Brain microvascular endothelial cell (primary cell): ENCODE measurements around the gene KCNH1.

ENCODE experiments used
- DNase-seq: peaks from one replicate; pipeline ENCODE4 v3.0.0-alpha.2; 2020
- H3K27ac ChIP-seq: fragments of 250-450 bp; sonication (Bioruptor Pico); 2 replicates; pipeline ENCODE4 v1.5.1; 2020; ENCODE audit warnings: mild to moderate bottlenecking, moderate library complexity
- H3K27me3 ChIP-seq: fragments of 250-450 bp; sonication (Bioruptor Pico); replicated peaks from 2 replicates; pipeline ENCODE4 v1.5.1; 2020; ENCODE audit warnings: mild to moderate bottlenecking
- H3K36me3 ChIP-seq: fragments of 250-450 bp; sonication (Bioruptor Pico); replicated peaks from 2 replicates; pipeline ENCODE4 v1.5.1; 2020; ENCODE audit warnings: mild to moderate bottlenecking
- H3K4me3 ChIP-seq: 2 replicates; pipeline ENCODE4 v1.5.1; 2011; ENCODE audit warnings: low read depth, mild to moderate bottlenecking, control low read depth, low read length, moderate library complexity
- in situ Hi-C: cut with HindIII; loops from 2 replicates; pipeline ENCODE4 v1.10.0; 2017; ENCODE audit warnings: low sequenced_read_pairs, low pct_ligation_motif_present
- TF ChIP-seq, protein P1 (sequence below): IDR thresholded peaks from 2 replicates; pipeline ENCODE4 v1.5.1; 2011; ENCODE audit warnings: low read depth, mild to moderate bottlenecking, moderate library complexity, low read length, control low read depth, inconsistent platforms; ENCODE audit errors: missing control alignments

The KCNH1 gene

DNA sequence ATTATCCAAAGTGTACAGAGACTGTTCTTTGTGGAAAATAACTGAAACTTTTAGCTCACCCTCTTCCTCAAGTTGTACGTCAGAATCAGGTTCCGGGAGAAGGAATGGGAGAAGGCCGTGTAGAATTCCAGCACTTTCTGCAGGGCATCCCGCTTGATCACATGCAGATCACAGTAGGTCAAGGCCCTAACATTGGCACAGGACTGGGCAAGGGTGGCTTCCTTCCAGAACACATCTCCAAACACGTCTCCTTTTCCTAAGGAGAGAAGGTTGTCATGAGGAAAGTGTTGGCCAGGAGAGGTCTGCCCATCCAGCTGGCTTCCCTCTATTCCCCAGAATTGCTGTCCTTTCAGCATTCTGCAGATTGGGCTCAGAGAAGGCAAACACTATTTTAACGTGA, 358.7 kb downstream of the KCNH1 start:
- DNase-seq, result no peak
- H3K27ac ChIP-seq, result no peak overlapping the region
- no peak overlapping the region for H3K4me3 ChIP-seq
- in situ Hi-C loops, result no loop called here
- no peaks in the 10 kb centered on the region for H3K27me3 ChIP-seq
- TF ChIP-seq, protein P1, sequence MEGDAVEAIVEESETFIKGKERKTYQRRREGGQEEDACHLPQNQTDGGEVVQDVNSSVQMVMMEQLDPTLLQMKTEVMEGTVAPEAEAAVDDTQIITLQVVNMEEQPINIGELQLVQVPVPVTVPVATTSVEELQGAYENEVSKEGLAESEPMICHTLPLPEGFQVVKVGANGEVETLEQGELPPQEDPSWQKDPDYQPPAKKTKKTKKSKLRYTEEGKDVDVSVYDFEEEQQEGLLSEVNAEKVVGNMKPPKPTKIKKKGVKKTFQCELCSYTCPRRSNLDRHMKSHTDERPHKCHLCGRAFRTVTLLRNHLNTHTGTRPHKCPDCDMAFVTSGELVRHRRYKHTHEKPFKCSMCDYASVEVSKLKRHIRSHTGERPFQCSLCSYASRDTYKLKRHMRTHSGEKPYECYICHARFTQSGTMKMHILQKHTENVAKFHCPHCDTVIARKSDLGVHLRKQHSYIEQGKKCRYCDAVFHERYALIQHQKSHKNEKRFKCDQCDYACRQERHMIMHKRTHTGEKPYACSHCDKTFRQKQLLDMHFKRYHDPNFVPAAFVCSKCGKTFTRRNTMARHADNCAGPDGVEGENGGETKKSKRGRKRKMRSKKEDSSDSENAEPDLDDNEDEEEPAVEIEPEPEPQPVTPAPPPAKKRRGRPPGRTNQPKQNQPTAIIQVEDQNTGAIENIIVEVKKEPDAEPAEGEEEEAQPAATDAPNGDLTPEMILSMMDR, result no peak
- H3K36me3 ChIP-seq, result no peaks in the 10 kb centered on the region

DNA sequence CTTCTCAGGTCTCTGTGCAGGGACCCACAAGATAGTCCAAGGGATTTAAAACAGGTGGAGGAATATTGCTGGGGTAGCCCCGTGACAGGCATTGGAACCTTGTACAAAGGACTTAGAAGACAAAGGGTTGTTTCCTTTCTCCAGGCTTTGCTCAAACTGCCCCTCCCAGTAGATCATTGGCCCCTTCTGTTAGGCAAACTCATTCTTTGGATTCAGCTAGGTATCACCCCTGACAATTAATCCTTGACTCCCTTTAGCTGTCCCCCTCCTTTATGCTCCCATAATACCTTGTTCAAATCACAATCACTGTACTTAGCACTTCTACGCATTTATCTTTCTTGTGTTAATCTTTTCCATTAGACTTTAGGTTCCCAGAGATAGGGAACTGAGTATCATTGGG, 360.5 kb downstream of the KCNH1 start:
- TF ChIP-seq, protein P1, result no peak

GRCh38 chr1:210771131-210771530, 362.8 kb downstream of the KCNH1 start:
- no peak overlapping the region for H3K4me3 ChIP-seq
- H3K27me3 ChIP-seq, result no peaks in the 10 kb centered on the region
- no peak for DNase-seq
- in situ Hi-C loops, result no loop called here
- no peak overlapping the region for H3K27ac ChIP-seq
- H3K36me3 ChIP-seq, result no peaks in the 10 kb centered on the region
- TF ChIP-seq, protein P1, result no peak

More for the DNA sequence above, 360.5 kb downstream of the KCNH1 start:
- no peaks in the 10 kb centered on the region for H3K27me3 ChIP-seq
- no peak for DNase-seq
- no peak overlapping the region for H3K4me3 ChIP-seq
- no peaks in the 10 kb centered on the region for H3K36me3 ChIP-seq
- in situ Hi-C loops, result no loop called here
- no peak overlapping the region for H3K27ac ChIP-seq

DNA sequence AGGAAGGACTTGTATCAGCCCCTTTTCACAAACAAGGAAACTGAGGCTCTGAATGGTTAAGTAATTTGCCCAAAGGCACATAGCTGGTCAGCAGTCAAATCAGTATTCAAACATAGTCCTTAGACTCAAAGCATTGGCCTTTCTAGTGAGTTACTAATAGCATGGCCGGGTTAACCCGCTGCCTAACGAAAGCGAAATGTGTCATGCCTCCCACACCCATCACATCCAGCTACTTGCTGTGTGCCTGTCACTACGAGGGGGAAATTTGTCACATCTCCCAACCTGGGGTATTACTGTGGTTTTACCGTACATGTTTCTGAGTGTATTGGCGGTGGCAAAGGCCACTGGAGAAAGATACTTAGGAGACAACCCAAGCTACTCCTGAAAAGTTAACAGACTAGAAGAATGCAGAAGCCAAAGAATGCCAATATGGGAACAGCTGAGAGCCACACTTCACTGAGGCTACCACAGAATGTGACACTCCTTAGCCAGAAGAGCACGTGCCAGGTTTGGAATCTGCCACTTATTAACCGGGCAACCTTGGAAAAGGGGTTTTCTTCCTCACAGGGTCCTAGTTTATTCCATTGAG, 363.5 kb downstream of the KCNH1 start:
- Histone ChIP-seq H3K36me3 (no peaks in the 10 kb centered on the region), H3K4me3 (no peak overlapping the region), H3K27ac (no peak overlapping the region), H3K27me3 (no peaks in the 10 kb centered on the region)
- TF ChIP-seq, protein P1, result no peak
- in situ Hi-C loops, result no loop called here
- no peak for DNase-seq

GRCh38 chr1:210769473-210769872, 364.5 kb downstream of the KCNH1 start:
- Histone ChIP-seq H3K4me3 (no peak overlapping the region), H3K27ac (no peak overlapping the region), H3K27me3 (no peaks in the 10 kb centered on the region), H3K36me3 (no peaks in the 10 kb centered on the region)
- TF ChIP-seq, protein P1, result no peak
- in situ Hi-C loops, result no loop called here
- no peak for DNase-seq

DNA sequence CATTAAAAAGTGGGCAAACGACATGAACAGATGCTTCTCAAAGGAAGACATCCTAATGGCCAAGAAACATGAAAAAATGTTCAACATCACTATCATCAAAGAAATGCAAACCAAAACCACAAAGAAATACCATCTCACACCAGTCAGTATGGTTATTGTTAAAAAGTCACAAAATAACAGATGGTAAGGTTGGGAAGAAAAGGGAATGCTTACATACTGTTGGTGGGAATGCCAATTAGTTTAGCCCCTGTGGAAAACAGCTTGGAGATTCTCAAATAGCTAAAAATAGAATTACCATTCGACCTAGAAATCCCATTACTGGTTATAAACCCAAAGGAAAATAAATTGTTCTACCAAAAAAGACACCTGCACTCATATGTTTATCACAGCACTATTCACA, 369.4 kb downstream of the KCNH1 start:
- H3K36me3 ChIP-seq, result no peaks in the 10 kb centered on the region
- in situ Hi-C loops, result no loop called here
- DNase-seq, result no peak
- TF ChIP-seq, protein P1, result no peak
- no peaks in the 10 kb centered on the region for H3K27me3 ChIP-seq
- no peak overlapping the region for H3K4me3 ChIP-seq
- H3K27ac ChIP-seq, result no peak overlapping the region
